Measurements from ENCODE around the gene BICC1. TPM values are rescaled to one million over a fixed set of nuclear protein-coding genes. Genes with fewer than 3 reads are reported as not detected.

BICC1 gene
- total RNA-seq, 2 donors from 2014 or later, result 35.3 to 42.0 TPM

DNA sequence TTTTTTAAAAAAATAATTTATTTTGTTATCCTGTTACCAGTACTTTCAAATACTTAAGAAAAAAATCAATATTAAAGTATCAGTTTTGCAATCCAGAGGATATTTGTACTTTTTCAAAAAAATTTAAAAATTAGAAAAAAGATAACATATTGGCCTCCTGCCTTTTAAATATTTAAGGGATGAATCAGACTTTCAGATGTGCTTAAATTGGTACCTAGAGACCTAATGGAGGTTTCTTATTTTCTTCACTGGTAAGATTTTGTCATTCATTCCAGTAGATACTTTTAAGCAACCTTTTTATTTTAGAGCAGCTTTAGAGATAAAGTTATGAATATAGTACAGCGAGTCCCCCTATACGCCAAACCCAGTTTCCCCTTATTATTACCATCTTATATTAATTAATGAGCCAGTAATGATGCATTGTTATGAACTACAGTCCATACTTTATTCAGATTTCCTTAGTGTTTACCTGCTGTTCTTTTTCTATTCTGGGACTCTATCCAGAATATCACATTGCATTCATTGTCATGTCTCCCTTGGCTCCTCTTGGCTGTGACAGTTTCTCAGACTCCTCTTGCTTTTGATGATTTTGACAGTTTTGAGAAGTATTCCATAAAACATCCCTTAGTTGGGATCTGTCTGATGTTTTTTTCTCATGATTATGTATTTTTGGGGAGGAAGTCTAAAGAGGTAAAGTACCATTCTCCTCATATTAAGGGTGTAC, 34.2 kb downstream of the BICC1 start:
- intact Hi-C loops (cut with DNase I), result no loop called here
- H3K27ac ChIP-seq, result peak overlapping the region in 1 of 4 donors; percentile 8

DNA sequence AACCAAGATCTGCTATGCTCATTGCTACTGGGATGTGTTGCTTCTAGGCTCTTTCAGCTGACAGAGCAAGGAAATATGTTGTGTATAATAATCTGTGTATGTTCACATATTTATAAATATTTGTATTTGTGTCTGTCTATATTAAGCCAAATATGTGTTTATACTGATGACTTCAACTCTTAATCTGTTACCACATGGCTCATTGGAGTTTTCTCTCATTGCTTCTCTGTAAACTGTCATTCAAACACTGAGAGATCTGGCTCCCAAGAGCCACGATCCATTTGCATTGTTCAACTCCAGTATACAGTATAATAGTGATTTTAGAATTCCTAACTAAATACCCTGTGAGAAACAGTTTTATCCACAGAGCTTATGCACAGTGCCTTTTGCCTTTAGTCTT, 35.3 kb downstream of the BICC1 start:
- intact Hi-C loops (cut with DNase I), result no loop called here
- H3K36me3 ChIP-seq (replicated peaks in 1 of 2; ENCODE audit: insufficient read depth in 1 of 2, low read depth in 2 of 2), result no peaks in the 10 kb centered on the region
- 33 to 34% methylated on average over 1 of the region's 1 CpG for WGBS, 2 donors

More for the DNA sequence above, 34.2 kb downstream of the BICC1 start:
- no peaks in the 10 kb centered on the region for H3K4me1 ChIP-seq
- no peak for DNase-seq
- 77 to 88% methylated on average over 2 of the region's 2 CpGs for WGBS, 2 donors
- no peak overlapping the region for H3K4me3 ChIP-seq
- no peak for ATAC-seq
- H3K36me3 ChIP-seq (replicated peaks in 1 of 2; ENCODE audit: insufficient read depth in 1 of 2, low read depth in 2 of 2), result no peaks in the 10 kb centered on the region
- TF ChIP-seq, protein P1, sequence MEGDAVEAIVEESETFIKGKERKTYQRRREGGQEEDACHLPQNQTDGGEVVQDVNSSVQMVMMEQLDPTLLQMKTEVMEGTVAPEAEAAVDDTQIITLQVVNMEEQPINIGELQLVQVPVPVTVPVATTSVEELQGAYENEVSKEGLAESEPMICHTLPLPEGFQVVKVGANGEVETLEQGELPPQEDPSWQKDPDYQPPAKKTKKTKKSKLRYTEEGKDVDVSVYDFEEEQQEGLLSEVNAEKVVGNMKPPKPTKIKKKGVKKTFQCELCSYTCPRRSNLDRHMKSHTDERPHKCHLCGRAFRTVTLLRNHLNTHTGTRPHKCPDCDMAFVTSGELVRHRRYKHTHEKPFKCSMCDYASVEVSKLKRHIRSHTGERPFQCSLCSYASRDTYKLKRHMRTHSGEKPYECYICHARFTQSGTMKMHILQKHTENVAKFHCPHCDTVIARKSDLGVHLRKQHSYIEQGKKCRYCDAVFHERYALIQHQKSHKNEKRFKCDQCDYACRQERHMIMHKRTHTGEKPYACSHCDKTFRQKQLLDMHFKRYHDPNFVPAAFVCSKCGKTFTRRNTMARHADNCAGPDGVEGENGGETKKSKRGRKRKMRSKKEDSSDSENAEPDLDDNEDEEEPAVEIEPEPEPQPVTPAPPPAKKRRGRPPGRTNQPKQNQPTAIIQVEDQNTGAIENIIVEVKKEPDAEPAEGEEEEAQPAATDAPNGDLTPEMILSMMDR (IDR thresholded peaks at IDR 0.05), result no peak
- TF ChIP-seq POLR2A (IDR thresholded peaks at IDR 0.05), result no peak
- no peaks in the 10 kb centered on the region for H3K27me3 ChIP-seq
- H3K9me3 ChIP-seq, result no peaks in the 10 kb centered on the region

DNA sequence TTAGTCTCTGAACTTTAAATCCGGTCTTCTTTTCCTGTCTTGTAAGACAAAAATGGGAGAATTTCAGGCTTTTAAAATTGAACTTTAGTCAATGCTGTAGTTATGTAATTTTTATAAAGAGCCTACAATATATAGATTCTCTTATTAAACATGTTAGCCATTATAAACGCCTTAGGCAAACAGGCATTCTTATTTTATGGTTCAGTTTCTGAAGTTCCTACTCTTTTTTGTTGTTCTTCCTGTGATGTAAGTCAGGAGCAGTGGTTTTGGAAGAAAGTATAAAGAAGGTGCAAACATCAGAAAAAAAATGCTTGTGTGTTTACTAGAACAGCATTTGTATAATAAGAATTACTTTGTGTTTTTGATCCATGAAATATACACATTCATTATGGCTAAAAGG, 41.6 kb downstream of the BICC1 start:
- intact Hi-C loops (cut with DNase I), result no loop called here
- no peaks in the 10 kb centered on the region for H3K4me1 ChIP-seq
- peak overlapping the region in 2 of 4 donors; percentile 5 to 39 for H3K27ac ChIP-seq
- ATAC-seq, result no peak
- H3K27me3 ChIP-seq, result no peaks in the 10 kb centered on the region
- DNase-seq, result no peak
- H3K4me3 ChIP-seq, result no peak overlapping the region
- H3K36me3 ChIP-seq (replicated peaks in 1 of 2; ENCODE audit: insufficient read depth in 1 of 2, low read depth in 2 of 2), result no peaks in the 10 kb centered on the region
- 42 to 55% methylated on average over 2 of the region's 2 CpGs for WGBS, 2 donors
- TF ChIP-seq POLR2A (IDR thresholded peaks at IDR 0.05), result no peak
- TF ChIP-seq, protein P1 (IDR thresholded peaks at IDR 0.05), result no peak
- peaks cover 0 to 12% (median 0%) of the 10 kb centered on the region in 3 donors for H3K9me3 ChIP-seq

More for the DNA sequence above, 35.3 kb downstream of the BICC1 start:
- TF ChIP-seq, protein P1 (IDR thresholded peaks at IDR 0.05), result no peak
- no peak for TF ChIP-seq POLR2A (IDR thresholded peaks at IDR 0.05)
- Histone ChIP-seq H3K27ac (no peak overlapping the region), H3K27me3 (no peaks in the 10 kb centered on the region), H3K4me3 (no peak overlapping the region), H3K9me3 (no peaks in the 10 kb centered on the region), H3K4me1 (no peaks in the 10 kb centered on the region)
- DNase-seq, result no peak
- no peak for ATAC-seq

GRCh38 chr10:58555170-58555929, 42.7 kb downstream of the BICC1 start:
- Histone ChIP-seq H3K4me3 (no peak overlapping the region), H3K27ac (peak overlapping the region in 2 of 4 donors; percentile 25 to 39), H3K9me3 (peaks cover 0 to 12% (median 0%) of the 10 kb centered on the region in 3 donors), H3K36me3 (replicated peaks in 1 of 2; ENCODE audit: insufficient read depth in 1 of 2, low read depth in 2 of 2) (no peaks in the 10 kb centered on the region), H3K27me3 (no peaks in the 10 kb centered on the region), H3K4me1 (no peaks in the 10 kb centered on the region)
- ATAC-seq (peak; percentile 85), DNase-seq (peak in 1 of 4 donors; percentile 30)
- TF ChIP-seq, protein P1 (IDR thresholded peaks at IDR 0.05), result no peak
- no peak for TF ChIP-seq POLR2A (IDR thresholded peaks at IDR 0.05)
- intact Hi-C loops (cut with DNase I), result no loop called here
- 33 to 37% methylated on average over 4 of the region's 4 CpGs for WGBS, 2 donors
